GM19452 (cell line): Measurements from ENCODE around the gene FAT3.

Source experiments
- ATAC-seq: cut with Tn5 transposase; IDR thresholded peaks from one replicate; pipeline ENCODE4 v1.9.1; 2021; ENCODE audit not compliant: unreplicated experiment

The FAT3 gene

DNA sequence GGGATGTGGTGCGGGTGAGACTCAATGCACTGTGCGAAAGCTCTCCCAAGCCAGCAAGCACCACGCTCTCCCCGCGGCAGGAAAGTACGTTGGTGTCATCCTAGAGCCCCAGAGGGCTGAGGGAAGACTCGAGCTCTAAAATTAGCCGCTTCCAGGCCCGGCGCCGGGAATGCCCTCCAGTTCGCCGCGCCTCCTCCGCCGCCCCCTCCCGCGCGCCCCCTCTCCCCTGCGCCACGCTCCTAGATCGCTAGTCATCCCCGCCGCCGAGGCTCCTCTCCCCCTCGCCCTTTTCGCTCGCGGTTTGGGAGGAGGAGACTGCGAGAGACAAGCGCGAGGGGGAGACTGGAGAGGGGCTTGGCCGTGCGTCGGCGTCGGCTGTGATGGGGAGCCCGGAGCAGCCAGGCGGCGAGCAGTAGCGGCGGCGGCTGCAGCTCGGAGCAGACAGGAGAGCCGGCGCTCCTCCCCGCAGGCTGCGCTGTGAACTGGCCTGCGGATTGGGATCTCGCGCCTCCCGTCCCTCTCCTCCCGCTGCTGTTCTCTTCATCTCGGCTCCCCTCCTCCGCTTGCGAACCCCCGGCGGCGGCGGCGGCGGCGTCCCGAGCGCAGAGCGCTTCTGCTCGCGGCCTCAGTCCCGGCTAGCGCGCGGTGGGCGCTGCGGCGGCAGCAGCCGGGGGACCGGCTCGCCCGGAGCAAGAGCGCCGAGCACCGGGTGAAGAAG, at the start of gene FAT3:
TSS of gene FAT3 (plus strand) at position 412 of the 718 bp plus-strand sequence. CDS start 127,295 bp downstream, outside the sequence.
- no peak for ATAC-seq

DNA sequence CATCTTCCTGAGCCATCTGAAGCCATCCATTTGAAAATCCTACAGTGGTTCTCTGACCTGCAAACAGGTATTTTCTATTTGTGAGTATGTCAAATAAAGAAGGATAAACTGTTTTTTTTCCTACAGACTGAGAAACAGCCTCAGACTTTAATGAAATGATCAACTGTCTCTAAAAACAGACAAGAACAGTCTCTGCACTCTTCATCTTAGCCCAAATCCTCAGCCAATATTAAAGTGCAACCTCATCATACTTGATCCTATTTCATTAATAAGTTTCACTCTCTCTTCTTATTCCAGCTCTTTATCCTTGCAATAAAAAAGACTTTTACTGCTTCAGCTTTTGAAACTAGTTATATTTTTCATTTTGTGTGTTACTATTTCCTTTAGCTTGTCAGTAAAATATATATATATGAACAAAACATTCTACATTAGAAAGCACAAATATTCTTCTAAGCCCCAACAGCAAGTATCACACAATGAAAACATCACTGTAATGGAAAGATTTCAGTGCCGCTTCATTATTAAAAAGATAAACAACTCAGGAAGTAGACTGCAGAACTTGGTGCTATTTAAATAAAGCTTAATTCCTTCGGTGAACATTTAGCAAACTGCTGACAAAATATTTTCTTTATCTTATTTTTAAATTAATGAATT, 45.5 kb upstream of the FAT3 start:
- no peak for ATAC-seq

DNA sequence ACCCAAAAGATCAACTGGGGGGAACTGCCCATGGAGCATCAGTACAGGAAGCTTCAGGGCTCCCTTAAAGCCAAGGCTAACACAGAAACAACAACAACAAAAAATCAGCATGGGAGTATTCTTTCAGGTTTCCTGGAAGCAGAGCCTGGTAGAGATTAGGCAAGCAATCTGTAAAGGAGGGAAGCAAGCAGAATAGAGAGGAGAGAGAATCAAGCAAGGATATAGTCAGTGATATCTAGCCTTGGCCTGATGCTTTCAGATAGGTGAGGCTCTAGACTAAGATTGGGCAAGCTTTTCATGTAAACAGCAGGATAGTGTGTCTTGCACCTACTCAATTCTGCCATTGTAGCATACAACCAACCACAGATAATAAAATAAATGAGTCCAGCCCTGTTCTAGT, 44.4 kb upstream of the FAT3 start:
- ATAC-seq: no peak

DNA sequence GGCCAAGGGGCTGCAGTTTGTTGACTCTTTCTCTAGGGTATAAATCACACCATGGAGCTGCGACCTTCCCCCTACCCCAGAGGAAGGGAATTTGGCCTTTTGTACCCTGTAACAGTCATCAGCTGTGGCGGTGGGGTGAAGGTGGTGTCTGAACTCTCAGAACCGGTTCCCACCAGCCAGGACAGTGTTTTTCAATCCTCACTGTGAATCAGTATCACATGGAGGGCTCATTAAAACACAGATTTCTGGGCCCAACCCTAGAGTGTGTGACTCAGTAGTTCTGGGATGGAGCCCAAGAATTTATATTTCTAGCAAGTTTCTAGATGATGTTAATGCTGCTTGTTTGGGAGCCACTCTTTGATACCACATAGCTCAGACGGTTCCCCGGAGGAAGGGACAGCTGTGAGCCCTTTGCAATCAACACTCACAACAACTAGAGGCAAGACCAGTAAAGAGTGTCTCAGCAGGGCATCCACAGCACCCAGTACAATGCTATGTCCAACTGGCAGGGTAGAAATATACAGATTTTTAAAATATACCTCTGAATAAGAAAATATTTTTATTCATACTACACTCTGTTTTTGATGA, 43.9 kb upstream of the FAT3 start:
- ATAC-seq: no peak

DNA sequence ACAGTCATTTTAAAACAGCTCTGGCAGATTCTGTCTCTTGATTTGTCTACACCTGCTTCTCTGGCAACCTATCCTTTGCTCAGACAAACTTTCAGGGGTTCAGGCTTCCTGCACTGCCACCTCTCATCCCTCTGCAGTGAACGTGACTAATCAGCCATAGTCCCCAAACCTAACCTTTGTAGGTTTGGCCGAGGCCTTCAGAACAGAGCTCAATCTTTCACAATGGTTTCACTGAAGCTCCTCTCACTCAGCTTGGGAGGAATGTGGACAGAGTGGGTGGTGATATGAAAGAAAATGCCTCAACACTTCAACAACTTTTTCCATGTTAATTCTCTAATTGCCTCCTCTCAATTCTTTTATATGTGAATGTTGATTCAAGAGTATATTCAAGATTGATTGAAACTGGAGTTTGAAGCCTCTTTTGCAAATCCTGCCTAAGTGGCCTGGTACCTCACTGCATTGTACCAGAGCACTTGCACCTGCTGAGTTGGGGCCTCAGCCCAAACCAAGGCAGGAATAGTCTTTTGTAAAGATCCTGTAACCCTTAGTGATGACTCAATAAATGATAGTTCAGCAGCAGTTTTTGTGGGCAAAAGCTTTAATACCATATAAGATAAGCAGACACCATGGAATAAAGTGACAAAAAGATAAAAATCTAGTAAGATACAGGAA, 33.9 kb upstream of the FAT3 start:
- no peak for ATAC-seq

DNA sequence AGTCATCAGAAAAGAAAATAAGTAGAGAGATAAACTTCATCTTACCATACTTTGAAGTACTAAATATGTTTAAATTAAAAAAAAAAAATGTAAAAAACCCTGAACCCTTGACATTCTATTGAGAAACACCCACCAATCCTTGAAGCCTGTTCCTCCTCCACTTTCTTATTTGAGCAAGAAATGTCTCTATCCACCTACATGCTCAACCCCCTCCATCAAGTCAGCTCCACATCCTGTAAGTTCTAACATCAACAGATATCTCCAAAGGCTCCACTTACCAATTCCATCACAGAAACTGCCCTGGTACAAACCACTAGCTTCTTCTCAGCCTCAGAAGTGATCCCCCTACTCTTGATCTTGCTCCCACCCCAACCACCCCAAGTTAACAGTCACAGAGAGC, 32.5 kb upstream of the FAT3 start:
- ATAC-seq: no peak

DNA sequence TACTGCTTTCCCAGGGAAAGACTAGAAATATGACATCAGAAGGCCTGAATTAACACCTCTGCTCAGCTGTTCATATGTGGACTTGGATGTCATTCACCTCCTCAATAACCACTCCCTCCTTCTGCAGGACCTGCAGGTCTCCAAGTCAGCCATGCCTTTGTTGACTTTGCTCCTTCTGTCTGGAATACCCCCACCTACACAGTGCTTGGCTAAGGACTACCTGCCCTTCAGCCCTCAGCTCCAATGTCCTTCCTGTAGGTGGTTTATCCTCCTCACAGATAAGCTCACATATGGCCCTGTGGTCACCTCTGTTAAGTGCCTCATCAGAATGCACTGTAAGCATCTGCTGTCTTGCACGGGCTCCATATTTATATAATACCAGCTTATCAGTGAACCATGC, 26.4 kb upstream of the FAT3 start:
- no peak for ATAC-seq

DNA sequence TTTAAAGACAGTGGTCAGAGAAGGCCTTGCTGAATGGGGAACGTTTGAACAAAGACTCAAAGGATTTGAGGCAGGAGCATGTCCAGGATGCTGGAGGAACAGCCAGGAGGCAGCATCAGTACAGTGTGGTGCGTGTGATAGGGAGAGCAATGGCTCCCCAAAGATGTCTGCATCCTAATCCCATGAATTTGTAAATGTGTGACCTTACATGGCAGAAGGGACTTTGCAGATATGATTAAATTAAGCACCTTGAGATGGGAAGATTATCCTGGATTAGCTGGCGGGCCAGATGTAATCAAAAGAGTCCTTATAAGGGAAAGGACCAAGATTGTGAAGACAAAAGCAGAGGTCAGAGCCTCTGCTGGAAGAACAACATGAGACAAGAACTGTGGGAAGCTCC, 24.6 kb upstream of the FAT3 start:
- no peak for ATAC-seq

DNA sequence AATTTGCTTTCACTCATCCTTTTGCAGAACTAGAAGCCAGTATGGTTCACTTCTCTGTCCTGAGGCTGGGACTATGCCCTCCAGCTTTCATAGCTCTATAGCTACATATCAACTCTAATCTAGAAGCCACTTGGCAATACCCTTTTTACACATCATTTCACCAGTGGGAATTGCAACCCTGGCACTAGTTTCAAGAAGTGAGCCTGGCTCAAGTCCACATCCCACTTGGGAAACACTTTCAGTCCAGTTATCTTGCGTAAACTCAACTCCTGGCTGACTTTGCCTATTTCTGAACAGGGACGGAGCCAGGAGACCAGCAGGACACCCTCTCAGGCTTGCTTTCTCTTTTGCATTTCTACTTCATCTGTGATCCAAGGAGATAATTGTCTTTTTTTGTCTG, 19.9 kb upstream of the FAT3 start:
- no peak for ATAC-seq

DNA sequence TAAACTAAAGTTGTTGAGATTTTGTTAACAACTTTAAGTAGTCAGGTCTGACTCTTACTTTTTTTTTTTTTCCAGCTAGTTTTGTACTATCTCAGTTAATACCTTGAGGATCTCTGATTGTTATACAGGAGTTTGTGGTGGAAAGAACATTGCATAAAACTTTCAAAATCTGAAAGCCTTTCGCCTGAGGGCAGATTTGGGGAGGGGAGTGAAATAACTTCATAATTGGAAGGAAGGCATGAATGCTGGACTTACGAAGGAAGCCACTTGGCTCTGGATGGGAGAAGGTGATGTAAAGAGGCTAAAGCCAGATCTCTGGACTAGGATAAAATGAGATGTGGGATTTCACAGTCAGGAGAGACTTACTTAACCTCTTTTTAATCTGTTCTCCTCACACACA, 18.2 kb upstream of the FAT3 start:
- no peak for ATAC-seq

DNA sequence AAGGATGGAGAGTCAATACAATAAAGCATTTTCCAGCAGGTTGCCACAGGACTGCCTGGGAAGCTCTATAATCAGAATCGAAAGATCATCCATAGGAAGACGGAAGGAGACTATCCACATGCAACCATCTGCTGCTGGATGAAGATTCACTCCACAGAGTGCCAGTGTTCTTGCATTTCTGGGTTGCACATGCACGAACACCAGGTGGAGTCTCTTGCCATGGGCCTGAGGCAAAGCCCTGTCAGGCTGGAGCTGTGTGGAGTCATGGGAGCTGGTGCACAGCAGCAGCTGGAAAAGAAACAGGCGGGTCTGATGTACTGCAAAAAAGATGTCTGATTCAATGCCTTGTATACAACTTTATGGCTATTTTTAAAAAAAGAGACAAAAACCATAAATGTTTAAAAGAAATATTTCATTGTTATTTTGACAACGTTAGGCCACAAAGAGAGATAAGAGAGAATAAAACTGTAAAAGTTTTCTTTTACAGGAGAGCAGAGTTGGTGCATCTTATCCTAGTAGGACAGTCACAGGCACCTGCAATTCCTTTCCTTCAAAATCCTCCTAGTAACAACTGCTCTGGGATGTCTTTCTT, 12.9 kb upstream of the FAT3 start:
- ATAC-seq: no peak

DNA sequence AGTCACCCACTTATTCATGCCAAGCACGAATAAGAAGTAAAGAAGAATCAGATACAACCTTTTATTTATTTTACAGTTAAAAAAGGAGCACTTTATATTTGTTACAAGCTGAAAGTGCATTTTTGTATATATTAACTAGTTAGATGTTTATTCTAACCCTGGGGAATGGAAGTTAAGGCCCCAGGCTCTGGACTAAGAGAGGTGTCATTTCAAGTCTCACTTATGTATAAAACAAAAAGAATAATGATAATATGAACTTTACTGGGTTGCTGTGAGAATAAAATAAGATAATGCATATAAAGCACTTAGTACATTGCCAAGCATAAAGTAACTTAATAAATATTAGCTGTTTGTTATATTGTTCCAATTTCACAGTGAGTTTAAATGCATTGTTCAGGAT, 12.1 kb upstream of the FAT3 start:
- no peak for ATAC-seq

DNA sequence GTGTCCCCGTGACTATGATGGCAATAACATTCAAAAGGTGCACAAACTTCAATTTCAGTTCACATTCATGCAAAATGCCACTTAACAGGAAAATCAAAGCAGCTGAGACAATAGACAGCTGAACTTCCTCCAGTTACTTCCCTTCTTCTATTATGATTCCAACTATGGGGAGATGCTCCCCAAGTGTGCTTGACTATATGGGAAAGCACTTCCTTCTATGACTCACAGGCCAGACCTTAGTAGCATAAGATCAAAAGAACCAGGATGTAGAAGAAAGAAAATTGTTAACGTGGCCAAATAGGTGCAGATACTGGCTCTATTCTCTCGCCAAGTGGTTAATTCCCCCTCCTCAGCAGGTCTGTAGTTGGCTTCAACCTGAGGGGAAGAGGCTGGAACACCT, 7.8 kb upstream of the FAT3 start:
- no peak for ATAC-seq

DNA sequence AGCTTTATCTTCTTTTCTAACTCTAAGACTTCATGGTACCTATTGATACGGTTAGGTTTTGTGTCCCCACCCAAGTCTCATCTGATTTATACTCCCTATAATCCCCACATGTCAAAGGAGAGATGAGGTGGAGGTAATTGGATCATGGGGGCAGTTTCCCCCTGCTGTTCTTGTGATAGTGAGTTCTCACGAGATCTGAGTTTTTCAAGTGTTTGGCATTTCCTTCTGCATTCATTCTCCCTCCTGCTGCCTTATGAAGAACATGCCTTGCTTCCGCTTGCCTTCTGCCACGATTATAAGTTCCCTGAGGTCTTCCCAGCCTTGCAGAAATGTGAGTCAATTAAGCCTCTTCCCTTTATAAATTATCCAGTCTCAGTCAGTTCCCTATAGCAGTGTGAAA, 5.1 kb upstream of the FAT3 start:
- ATAC-seq: no peak

DNA sequence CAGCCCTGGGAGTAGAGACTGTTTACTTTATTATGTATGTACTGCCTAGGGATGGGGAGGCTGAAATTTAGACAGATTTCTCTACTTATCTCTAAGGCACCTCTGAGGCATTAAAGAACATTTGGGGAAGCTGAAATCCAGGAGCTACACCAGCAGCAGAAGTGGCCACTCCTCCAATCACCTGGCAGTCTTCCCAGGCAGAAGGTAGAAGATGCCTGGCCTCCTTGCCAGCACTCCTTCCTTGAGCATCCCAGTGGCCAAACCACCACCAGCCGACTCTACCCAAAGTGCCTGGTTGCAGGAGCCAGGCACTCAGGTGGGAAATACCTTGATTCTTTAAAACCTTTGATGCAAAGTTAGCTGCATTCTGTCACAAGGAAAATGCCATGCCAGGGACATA, 1.9 kb upstream of the FAT3 start:
- no peak for ATAC-seq

DNA sequence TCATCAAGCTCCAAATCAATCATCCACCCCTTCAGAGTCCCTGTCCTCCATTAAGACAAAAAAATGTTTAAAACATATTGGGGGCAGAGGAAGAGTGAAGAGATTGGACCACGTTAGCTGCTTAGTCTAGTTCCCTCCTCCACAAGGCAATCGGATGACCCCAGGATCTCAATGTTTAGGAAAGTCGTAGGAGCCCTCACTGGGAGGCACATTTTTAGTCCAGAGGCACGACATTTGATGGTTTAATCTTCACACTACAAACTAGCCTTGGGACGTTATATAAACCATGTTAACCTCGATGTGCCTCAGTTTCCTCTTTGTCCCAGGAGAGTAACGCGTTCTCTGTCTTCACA, 588 bp upstream of the FAT3 start:
- no peak for ATAC-seq

DNA sequence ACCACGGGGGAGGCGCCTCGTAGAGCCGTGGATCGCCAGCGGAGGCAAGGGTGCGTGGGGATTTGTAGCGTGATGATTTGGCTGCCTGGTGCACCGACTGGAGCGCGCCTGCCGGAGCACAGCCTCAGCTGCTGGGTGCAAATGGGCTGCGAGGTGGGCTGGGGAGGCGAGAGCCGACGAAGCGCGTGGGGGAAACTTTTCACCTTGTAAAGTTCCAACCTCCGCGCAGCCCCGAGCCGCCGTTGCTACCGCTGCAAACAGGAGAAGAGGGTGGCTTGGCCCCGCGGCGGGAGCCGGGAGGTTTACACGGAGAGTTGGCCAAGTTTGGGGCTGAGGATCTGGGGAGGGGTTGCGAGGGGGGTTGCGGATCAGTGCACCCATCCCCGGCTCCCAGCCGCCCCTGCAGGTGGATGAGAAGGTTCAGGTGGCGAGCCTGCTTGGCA, 528 bp downstream of the FAT3 start:
- ATAC-seq: no peak

DNA sequence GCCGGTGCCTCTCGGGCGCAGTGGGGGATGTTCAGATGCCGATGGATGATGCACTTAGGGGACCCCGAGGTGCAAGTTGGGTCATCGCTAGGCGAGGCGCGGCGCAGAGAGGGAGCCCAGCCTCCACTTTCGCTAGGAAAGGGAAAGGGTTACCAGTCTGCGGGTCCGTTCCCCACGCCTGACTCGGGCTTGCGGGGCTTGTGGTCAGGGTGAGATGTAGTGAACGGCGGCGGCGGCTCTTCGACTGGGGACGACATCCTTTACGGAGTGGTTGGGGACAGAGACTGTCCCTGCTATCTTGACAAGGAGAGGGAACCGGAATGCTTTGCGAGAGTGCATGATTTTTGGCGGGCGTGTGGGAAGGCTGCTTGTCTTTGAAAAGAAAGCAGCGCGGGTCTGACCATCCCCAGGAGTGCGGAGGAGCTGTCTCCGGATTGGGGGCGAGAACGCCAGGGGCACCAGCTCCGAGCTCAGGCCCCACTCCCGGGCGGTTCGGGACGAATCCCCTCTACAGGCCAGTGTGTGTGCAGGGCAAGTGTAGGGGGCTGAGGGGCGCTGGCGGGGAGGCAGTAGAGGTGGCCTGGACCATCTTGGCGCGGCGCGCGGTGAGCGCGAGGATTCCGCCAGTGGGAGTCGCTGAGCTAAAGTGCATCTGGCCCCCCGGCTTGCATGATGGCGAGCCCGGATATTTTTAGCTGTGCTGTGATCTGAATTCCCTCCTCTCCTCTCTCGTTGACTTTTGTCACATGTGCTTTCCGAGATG, 1.1 kb downstream of the FAT3 start:
- ATAC-seq: no peak

DNA sequence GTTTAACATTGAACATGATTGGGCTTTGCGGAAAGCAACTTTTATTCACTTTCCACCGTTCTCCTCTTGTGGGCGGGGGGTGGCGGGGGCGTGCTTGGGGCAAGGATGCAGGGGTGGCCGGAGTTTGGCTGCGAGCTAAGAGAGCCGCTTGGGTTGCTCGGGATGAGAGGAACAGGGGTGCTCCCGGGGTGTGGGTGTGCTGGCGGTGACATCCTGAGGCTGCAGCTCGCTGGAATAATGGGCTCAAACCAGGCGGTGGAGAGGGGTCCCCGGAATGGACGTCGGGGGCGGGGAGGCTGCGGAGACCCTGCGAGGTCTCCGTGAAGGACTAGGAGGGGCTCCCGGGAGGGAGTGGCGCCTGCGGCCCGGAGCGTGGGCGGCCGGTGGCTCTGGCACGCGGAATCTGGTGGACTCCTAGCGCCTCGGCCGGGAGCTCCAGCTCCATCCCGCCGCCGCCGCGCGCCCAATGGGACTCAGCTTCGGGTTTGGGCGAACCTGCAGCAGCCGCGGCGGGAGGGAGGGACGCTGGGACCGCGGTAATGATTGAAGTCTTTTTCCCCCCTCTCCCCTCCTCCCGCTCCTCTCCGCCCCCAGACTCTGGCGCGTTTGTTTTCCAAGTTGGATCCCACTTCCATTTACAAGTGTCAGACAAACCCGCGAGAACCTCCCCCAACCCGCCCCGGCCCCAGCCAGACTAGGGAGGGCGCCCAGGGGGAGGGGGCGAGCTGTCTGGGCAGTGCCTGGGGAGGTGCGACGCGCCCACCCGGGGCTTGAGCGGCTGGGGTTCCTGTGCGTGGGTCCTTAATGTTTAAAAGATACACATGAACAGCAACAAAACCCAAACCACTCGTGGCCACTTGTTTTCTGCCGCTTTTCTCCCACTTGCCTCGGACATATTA, 2.0 kb downstream of the FAT3 start:
- ATAC-seq: no peak
